ENCODE measurements around the gene VAV1.

Gene VAV1

GRCh38 chr19:6725513-6726231, 46.8 kb upstream of the VAV1 start:
- TF ChIP-seq REST (IDR thresholded peaks at IDR 0.05; ENCODE audit: insufficient read depth in 1 of 2, low read depth in 2 of 2, low read length in 2 of 2) = no peak
- TF ChIP-seq SIN3A (IDR thresholded peaks at IDR 0.05; ENCODE audit: borderline replicate concordance, insufficient read depth, low read length) = no peak
- no peak for TF ChIP-seq TAF1 (IDR thresholded peaks at IDR 0.05; ENCODE audit: borderline replicate concordance, insufficient read depth, low read length)
- TF ChIP-seq POLR2AphosphoS5 (IDR thresholded peaks at IDR 0.05; ENCODE audit: low read depth, low read length) = no peak
- no peak for TF ChIP-seq FOXP2 (optimal IDR thresholded peaks at IDR 0.05; ENCODE audit: borderline replicate concordance, extremely low read depth, extremely low read length, insufficient read depth)

GRCh38 chr19:6728346-6728745, 44.2 kb upstream of the VAV1 start:
- TF ChIP-seq TAF1 (IDR thresholded peaks at IDR 0.05; ENCODE audit: borderline replicate concordance, insufficient read depth, low read length) = no peak
- no peak for TF ChIP-seq FOXP2 (optimal IDR thresholded peaks at IDR 0.05; ENCODE audit: borderline replicate concordance, extremely low read depth, extremely low read length, insufficient read depth)
- TF ChIP-seq REST (IDR thresholded peaks at IDR 0.05; ENCODE audit: insufficient read depth in 1 of 2, low read depth in 2 of 2, low read length in 2 of 2) = no peak
- TF ChIP-seq SIN3A (IDR thresholded peaks at IDR 0.05; ENCODE audit: borderline replicate concordance, insufficient read depth, low read length) = no peak
- no peak for TF ChIP-seq POLR2AphosphoS5 (IDR thresholded peaks at IDR 0.05; ENCODE audit: low read depth, low read length)

GRCh38 chr19:6729573-6730152, 42.8 kb upstream of the VAV1 start:
- TF ChIP-seq POLR2AphosphoS5 (IDR thresholded peaks at IDR 0.05; ENCODE audit: low read depth, low read length) = no peak
- TF ChIP-seq FOXP2 (optimal IDR thresholded peaks at IDR 0.05; ENCODE audit: borderline replicate concordance, extremely low read depth, extremely low read length, insufficient read depth) = no peak

- TF ChIP-seq TAF1 (IDR thresholded peaks at IDR 0.05; ENCODE audit: borderline replicate concordance, insufficient read depth, low read length) (no peak), SIN3A (IDR thresholded peaks at IDR 0.05; ENCODE audit: borderline replicate concordance, insufficient read depth, low read length) (no peak), FOXP2 (optimal IDR thresholded peaks at IDR 0.05; ENCODE audit: borderline replicate concordance, extremely low read depth, extremely low read length, insufficient read depth) (no peak), REST (IDR thresholded peaks at IDR 0.05; ENCODE audit: insufficient read depth in 1 of 2, low read depth in 2 of 2, low read length in 2 of 2) (no peak), POLR2AphosphoS5 (IDR thresholded peaks at IDR 0.05; ENCODE audit: low read depth, low read length) (no peak)
These were observed 42.2 kb upstream of the VAV1 start for GRCh38 chr19:6730153-6730804.

GRCh38 chr19:6730941-6731670, 41.4 kb upstream of the VAV1 start:
- no peak for TF ChIP-seq REST (IDR thresholded peaks at IDR 0.05; ENCODE audit: insufficient read depth in 1 of 2, low read depth in 2 of 2, low read length in 2 of 2)
- no peak for TF ChIP-seq POLR2AphosphoS5 (IDR thresholded peaks at IDR 0.05; ENCODE audit: low read depth, low read length)
- TF ChIP-seq TAF1 (IDR thresholded peaks at IDR 0.05; ENCODE audit: borderline replicate concordance, insufficient read depth, low read length) = no peak
- TF ChIP-seq SIN3A (IDR thresholded peaks at IDR 0.05; ENCODE audit: borderline replicate concordance, insufficient read depth, low read length) = no peak
- no peak for TF ChIP-seq FOXP2 (optimal IDR thresholded peaks at IDR 0.05; ENCODE audit: borderline replicate concordance, extremely low read depth, extremely low read length, insufficient read depth)
